ENCODE results near the gene STAT6.

The STAT6 gene

GRCh38 chr12:57146961-57147944, 36.1 kb upstream of the STAT6 start, which contains the start of gene LRP1-AS:
TSS of gene LRP1-AS (minus strand) at chr12:57147619.
- Histone ChIP-seq H3K4me1 (ENCODE audit: low read depth, poor library complexity, severe bottlenecking) (no peaks in the 10 kb centered on the region), H3K9ac (no peak within 1 kb of the TSS), H2AFZ (ENCODE audit: low read depth) (no peak within 1 kb of the TSS), H3K4me2 (no peak within 1 kb of the TSS), H3K4me3 (IDR thresholded peaks at IDR 0.05; ENCODE audit: insufficient read depth, low read depth, low read length) (no peak within 1 kb of the TSS), H3K36me3 (ENCODE audit: insufficient read depth) (no peaks in the 10 kb centered on the region), H3K79me2 (ENCODE audit: insufficient read depth, low read depth) (no peaks in the 10 kb centered on the region), H3K27me3 (ENCODE audit: insufficient read depth, low read depth) (no peaks in the 10 kb centered on the region), H3K27ac (no peak within 1 kb of the TSS), H4K20me1 (ENCODE audit: insufficient read depth) (no peaks in the 10 kb centered on the region)
- TF ChIP-seq, protein P1, sequence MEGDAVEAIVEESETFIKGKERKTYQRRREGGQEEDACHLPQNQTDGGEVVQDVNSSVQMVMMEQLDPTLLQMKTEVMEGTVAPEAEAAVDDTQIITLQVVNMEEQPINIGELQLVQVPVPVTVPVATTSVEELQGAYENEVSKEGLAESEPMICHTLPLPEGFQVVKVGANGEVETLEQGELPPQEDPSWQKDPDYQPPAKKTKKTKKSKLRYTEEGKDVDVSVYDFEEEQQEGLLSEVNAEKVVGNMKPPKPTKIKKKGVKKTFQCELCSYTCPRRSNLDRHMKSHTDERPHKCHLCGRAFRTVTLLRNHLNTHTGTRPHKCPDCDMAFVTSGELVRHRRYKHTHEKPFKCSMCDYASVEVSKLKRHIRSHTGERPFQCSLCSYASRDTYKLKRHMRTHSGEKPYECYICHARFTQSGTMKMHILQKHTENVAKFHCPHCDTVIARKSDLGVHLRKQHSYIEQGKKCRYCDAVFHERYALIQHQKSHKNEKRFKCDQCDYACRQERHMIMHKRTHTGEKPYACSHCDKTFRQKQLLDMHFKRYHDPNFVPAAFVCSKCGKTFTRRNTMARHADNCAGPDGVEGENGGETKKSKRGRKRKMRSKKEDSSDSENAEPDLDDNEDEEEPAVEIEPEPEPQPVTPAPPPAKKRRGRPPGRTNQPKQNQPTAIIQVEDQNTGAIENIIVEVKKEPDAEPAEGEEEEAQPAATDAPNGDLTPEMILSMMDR (conservative IDR thresholded peaks at IDR 0.05; ENCODE audit: low read depth, low read length) = no peak

DNA sequence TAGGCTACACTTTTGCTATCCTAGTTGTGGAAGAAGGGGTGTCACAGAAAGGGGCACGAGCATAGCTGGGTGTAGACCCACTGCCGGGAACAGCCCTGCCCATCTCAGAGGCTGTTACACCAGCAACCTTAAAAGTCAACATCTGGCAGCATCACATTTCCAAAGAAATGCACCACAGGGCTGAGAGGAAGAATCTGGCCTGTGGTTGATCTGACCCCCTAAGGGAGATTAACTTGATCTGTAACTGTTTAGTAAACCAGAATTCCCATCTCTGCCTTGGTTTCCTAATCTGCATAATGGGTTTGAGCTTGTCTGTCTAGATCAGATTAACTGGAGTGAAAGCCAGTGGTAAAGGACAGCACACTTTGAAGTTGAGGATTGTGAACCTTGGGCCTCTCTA, 34.9 kb upstream of the STAT6 start:
- Histone ChIP-seq H3K36me3 (ENCODE audit: insufficient read depth) (no peaks in the 10 kb centered on the region), H3K27ac (no peak overlapping the region)

DNA sequence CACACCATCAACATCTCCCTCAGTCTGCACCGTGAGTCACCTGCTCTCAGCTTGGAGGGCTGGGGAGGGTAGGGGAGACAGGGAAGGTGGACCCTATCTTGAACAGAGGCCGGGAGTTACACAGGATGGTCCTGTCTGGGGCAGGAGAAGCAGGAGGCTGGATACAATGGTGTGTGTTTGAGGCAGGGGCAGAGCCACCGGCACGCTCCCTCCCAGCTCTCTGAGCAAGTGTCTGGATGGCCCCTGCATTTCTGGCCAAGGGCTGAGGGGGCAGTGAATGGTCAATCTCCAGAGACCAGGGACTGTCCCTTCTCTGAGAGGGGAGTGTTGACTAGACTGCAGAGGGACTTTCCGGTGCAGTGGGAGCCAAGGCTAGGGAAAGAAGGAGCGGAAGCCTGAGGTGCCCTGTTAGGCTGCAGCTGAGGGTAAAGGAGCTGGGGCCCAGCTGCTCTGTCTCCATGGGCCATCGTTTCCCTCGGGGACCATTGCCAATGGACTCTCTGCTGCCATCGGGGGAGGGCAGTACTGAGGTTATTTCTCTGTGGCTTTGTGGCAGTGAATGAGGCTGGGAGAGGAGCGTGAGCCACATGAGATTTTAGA, 34.4 kb upstream of the STAT6 start:
- Histone ChIP-seq H2AFZ (ENCODE audit: low read depth) (no peak overlapping the region), H3K36me3 (ENCODE audit: insufficient read depth) (no peaks in the 10 kb centered on the region), H3K4me1 (ENCODE audit: low read depth, poor library complexity, severe bottlenecking) (no peaks in the 10 kb centered on the region), H4K20me1 (ENCODE audit: insufficient read depth) (no peaks in the 10 kb centered on the region), H3K4me2 (no peak overlapping the region), H3K4me3 (IDR thresholded peaks at IDR 0.05; ENCODE audit: insufficient read depth, low read depth, low read length) (no peak overlapping the region), H3K27ac (no peak overlapping the region), H3K9ac (no peak overlapping the region), H3K27me3 (ENCODE audit: insufficient read depth, low read depth) (no peaks in the 10 kb centered on the region), H3K79me2 (ENCODE audit: insufficient read depth, low read depth) (no peaks in the 10 kb centered on the region)
- TF ChIP-seq, protein P1 (conservative IDR thresholded peaks at IDR 0.05; ENCODE audit: low read depth, low read length) = no peak

More for the DNA sequence above, 34.9 kb upstream of the STAT6 start:
- TF ChIP-seq, protein P1 (conservative IDR thresholded peaks at IDR 0.05; ENCODE audit: low read depth, low read length) = no peak
- Histone ChIP-seq H3K27me3 (ENCODE audit: insufficient read depth, low read depth) (no peaks in the 10 kb centered on the region), H2AFZ (ENCODE audit: low read depth) (no peak overlapping the region), H3K79me2 (ENCODE audit: insufficient read depth, low read depth) (no peaks in the 10 kb centered on the region), H4K20me1 (ENCODE audit: insufficient read depth) (no peaks in the 10 kb centered on the region), H3K9ac (no peak overlapping the region), H3K4me2 (no peak overlapping the region), H3K4me3 (IDR thresholded peaks at IDR 0.05; ENCODE audit: insufficient read depth, low read depth, low read length) (no peak overlapping the region), H3K4me1 (ENCODE audit: low read depth, poor library complexity, severe bottlenecking) (no peaks in the 10 kb centered on the region)

- no peaks in the 10 kb centered on the region for H4K20me1 ChIP-seq (ENCODE audit: insufficient read depth)
- H2AFZ ChIP-seq (ENCODE audit: low read depth) = no peak overlapping the region
- no peak overlapping the region for H3K27ac ChIP-seq
- no peak overlapping the region for H3K4me3 ChIP-seq (IDR thresholded peaks at IDR 0.05; ENCODE audit: insufficient read depth, low read depth, low read length)
- H3K4me1 ChIP-seq (ENCODE audit: low read depth, poor library complexity, severe bottlenecking) = no peaks in the 10 kb centered on the region
- no peak overlapping the region for H3K4me2 ChIP-seq
- H3K9ac ChIP-seq = no peak overlapping the region
- no peaks in the 10 kb centered on the region for H3K36me3 ChIP-seq (ENCODE audit: insufficient read depth)
- no peaks in the 10 kb centered on the region for H3K79me2 ChIP-seq (ENCODE audit: insufficient read depth, low read depth)
- H3K27me3 ChIP-seq (ENCODE audit: insufficient read depth, low read depth) = no peaks in the 10 kb centered on the region
- TF ChIP-seq, protein P1 (conservative IDR thresholded peaks at IDR 0.05; ENCODE audit: low read depth, low read length) = no peak
These were observed 32.3 kb upstream of the STAT6 start for GRCh38 chr12:57143454-57143853.

Measured in KMS-11 (cell line).